ENCODE data around the gene PLXDC2. TPM values are rescaled to one million over a fixed set of nuclear protein-coding genes. Genes with fewer than 3 reads are reported as not detected.
A peak's percentile ranks its signal among the peaks of the same experiment; 100 is the strongest.

Gene PLXDC2
- total and polyA plus RNA-seq, 2 donors from 2014 or later: 11.9 to 42.1 TPM

GRCh38 chr10:19946791-19947190 lies 130.6 kb downstream of the PLXDC2 start:
- Histone ChIP-seq H3K9me3 (ENCODE audit: control insufficient read depth in 2 of 3, insufficient read depth in 1 of 3, low read length in 3 of 3) (no peaks in the 10 kb centered on the region), H3K4me1 (ENCODE audit: control insufficient read depth in 2 of 3, insufficient read depth in 2 of 3, low read depth in 1 of 3, low read length in 3 of 3) (peaks cover 0 to 9% (median 0%) of the 10 kb centered on the region in 3 donors), H3K27me3 (ENCODE audit: control insufficient read depth, insufficient read depth, low read length) (no peaks in the 10 kb centered on the region), H3K36me3 (ENCODE audit: control insufficient read depth in 2 of 3, insufficient read depth in 3 of 3, low read length in 3 of 3) (no peaks in the 10 kb centered on the region), H3K4me3 (ENCODE audit: low read length in 3 of 3) (no peak overlapping the region), H3K27ac (ENCODE audit: low read depth in 2 of 2, low read length in 2 of 2) (no peak overlapping the region), H3K9ac (ENCODE audit: low read length in 3 of 3) (no peak overlapping the region)
- FAIRE-seq (no peak), DNase-seq (peak in 1 of 5 donors; percentile 57)
- intact Hi-C loops (cut with DNase I): no loop called here
- TF ChIP-seq CTCF (IDR thresholded peaks at IDR 0.05; ENCODE audit: borderline replicate concordance, extremely low read depth, insufficient read depth): no peak

- DNase-seq (no peak), FAIRE-seq (no peak)
- H3K9me3 ChIP-seq (ENCODE audit: control insufficient read depth in 2 of 3, insufficient read depth in 1 of 3, low read length in 3 of 3): no peaks in the 10 kb centered on the region
- TF ChIP-seq CTCF (IDR thresholded peaks at IDR 0.05; ENCODE audit: borderline replicate concordance, extremely low read depth, insufficient read depth): no peak
- no peak overlapping the region for H3K27ac ChIP-seq (ENCODE audit: low read depth in 2 of 2, low read length in 2 of 2)
- H3K27me3 ChIP-seq (ENCODE audit: control insufficient read depth, insufficient read depth, low read length): no peaks in the 10 kb centered on the region
- no peaks in the 10 kb centered on the region for H3K36me3 ChIP-seq (ENCODE audit: control insufficient read depth in 2 of 3, insufficient read depth in 3 of 3, low read length in 3 of 3)
- H3K4me3 ChIP-seq (ENCODE audit: low read length in 3 of 3): no peak overlapping the region
- no peak overlapping the region for H3K9ac ChIP-seq (ENCODE audit: low read length in 3 of 3)
- H3K4me1 ChIP-seq (ENCODE audit: control insufficient read depth in 2 of 3, insufficient read depth in 2 of 3, low read depth in 1 of 3, low read length in 3 of 3): peaks cover 0 to 9% (median 0%) of the 10 kb centered on the region in 3 donors
- intact Hi-C loops (cut with DNase I): no loop called here
These were observed 131.0 kb downstream of the PLXDC2 start for GRCh38 chr10:19947215-19947614.

DNA sequence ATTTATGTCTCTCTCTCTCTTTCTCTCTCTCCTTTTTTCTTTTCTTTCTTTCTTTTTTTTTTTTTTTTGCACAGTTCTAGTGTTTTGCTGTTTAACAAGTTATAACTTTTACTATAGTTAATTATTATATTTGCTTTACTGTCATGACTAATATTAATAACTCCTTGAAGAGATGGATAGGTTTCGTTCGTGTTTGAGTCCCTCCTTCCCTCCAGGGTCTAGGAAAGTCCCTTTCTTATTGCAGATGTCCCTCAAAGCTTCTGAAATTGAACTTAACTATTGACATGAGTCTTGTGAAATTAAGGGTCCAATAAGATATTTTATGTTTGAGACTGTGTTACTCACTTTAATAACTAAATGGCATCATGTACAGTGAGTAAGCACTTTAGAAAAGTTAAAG lies 131.4 kb downstream of the PLXDC2 start:
- no peaks in the 10 kb centered on the region for H3K36me3 ChIP-seq (ENCODE audit: control insufficient read depth in 2 of 3, insufficient read depth in 3 of 3, low read length in 3 of 3)

More for the DNA sequence above, 131.4 kb downstream of the PLXDC2 start:
- FAIRE-seq (no peak), DNase-seq (no peak)
- peaks cover 0 to 9% (median 0%) of the 10 kb centered on the region in 3 donors for H3K4me1 ChIP-seq (ENCODE audit: control insufficient read depth in 2 of 3, insufficient read depth in 2 of 3, low read depth in 1 of 3, low read length in 3 of 3)
- no peak overlapping the region for H3K9ac ChIP-seq (ENCODE audit: low read length in 3 of 3)
- intact Hi-C loops (cut with DNase I): no loop called here
- peak overlapping the region in 1 of 2 donors; percentile 41 for H3K27ac ChIP-seq (ENCODE audit: low read depth in 2 of 2, low read length in 2 of 2)
- no peak for TF ChIP-seq CTCF (IDR thresholded peaks at IDR 0.05; ENCODE audit: borderline replicate concordance, extremely low read depth, insufficient read depth)
- no peak overlapping the region for H3K4me3 ChIP-seq (ENCODE audit: low read length in 3 of 3)
- H3K9me3 ChIP-seq (ENCODE audit: control insufficient read depth in 2 of 3, insufficient read depth in 1 of 3, low read length in 3 of 3): no peaks in the 10 kb centered on the region
- no peaks in the 10 kb centered on the region for H3K27me3 ChIP-seq (ENCODE audit: control insufficient read depth, insufficient read depth, low read length)

All from kidney (tissue), 14 donors.